ENCODE data around the gene HSPA12B. TPM values are rescaled to one million over a fixed set of nuclear protein-coding genes. Genes with fewer than 3 reads are reported as not detected.

Gene HSPA12B
- total and polyA plus RNA-seq, 2 of the 13 experiments (the other 11 are each of a cell fraction or from before 2014, with no cell fraction given): 0.01 TPM; not detected in 1

DNA sequence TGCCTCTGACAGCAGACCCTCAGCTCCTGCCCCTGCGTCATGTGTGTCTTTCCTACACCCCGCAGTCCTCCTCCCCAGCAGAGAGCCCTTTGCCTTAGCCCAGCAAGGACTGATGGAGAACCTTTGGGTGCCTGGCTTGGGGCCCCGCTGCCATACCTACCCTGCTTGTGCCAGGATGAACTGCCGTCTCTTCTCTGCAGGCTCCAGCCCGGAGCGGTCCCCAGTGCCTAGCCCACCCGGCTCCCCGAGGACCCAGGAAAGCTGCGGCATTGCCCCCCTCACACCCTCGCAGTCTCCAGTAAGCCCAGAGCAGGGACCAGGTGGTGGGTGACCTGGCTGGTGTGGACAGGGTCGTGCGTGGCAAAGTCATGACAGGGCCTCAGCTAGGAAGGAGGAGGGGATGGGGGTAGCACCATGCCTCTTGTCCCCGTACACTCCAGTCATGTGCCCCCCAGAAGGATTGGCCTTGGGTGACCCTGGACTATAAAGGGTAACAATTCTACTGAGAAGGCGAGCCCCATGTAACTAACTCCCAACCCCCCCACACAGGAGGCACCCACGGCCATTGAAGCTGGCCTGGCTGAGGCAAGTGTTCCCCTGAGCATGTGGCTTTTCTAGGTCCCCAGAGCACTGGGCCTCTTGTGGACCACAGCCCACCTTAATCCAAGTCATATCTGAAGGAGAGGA lies 8.3 kb downstream of the HSPA12B start (continued):
- TF ChIP-seq HOMEZ (CRISPR knock-in tag; IDR thresholded peaks at IDR 0.05; ENCODE audit: low read depth) (no peak), SRSF1 (optimal IDR thresholded peaks at IDR 0.05; ENCODE audit: low read depth, low read length) (peak; percentile 50), ZNF569 (CRISPR knock-in tag; IDR thresholded peaks at IDR 0.05; ENCODE audit: borderline replicate concordance) (no peak), IKZF1 (IDR thresholded peaks at IDR 0.05) (no peak), HNRNPL (IDR thresholded peaks at IDR 0.05; ENCODE audit: low read depth, low read length) (0 out of 2 replicates have a peak, but pooled peaks have one; percentile 35), HNRNPLL (IDR thresholded peaks at IDR 0.05; ENCODE audit: low read depth, low read length, poor library complexity, severe bottlenecking) (peak; percentile 16), ZNF281 (CRISPR knock-in tag; IDR thresholded peaks at IDR 0.05; ENCODE audit: borderline replicate concordance) (no peak), EEA1 (CRISPR knock-in tag; IDR thresholded peaks at IDR 0.05; ENCODE audit: borderline replicate concordance) (peak; percentile 60; the same call in 1 of the 2 replicates), ZNF501 (CRISPR knock-in tag; IDR thresholded peaks at IDR 0.05) (no peak), SP4 (CRISPR knock-in tag; IDR thresholded peaks at IDR 0.05) (peak; percentile 16; the same call in 1 of the 2 replicates), SALL1 (CRISPR knock-in tag; IDR thresholded peaks at IDR 0.05) (peak; percentile 11; the same call in 1 of the 2 replicates)
- TF ChIP-seq, protein P1, sequence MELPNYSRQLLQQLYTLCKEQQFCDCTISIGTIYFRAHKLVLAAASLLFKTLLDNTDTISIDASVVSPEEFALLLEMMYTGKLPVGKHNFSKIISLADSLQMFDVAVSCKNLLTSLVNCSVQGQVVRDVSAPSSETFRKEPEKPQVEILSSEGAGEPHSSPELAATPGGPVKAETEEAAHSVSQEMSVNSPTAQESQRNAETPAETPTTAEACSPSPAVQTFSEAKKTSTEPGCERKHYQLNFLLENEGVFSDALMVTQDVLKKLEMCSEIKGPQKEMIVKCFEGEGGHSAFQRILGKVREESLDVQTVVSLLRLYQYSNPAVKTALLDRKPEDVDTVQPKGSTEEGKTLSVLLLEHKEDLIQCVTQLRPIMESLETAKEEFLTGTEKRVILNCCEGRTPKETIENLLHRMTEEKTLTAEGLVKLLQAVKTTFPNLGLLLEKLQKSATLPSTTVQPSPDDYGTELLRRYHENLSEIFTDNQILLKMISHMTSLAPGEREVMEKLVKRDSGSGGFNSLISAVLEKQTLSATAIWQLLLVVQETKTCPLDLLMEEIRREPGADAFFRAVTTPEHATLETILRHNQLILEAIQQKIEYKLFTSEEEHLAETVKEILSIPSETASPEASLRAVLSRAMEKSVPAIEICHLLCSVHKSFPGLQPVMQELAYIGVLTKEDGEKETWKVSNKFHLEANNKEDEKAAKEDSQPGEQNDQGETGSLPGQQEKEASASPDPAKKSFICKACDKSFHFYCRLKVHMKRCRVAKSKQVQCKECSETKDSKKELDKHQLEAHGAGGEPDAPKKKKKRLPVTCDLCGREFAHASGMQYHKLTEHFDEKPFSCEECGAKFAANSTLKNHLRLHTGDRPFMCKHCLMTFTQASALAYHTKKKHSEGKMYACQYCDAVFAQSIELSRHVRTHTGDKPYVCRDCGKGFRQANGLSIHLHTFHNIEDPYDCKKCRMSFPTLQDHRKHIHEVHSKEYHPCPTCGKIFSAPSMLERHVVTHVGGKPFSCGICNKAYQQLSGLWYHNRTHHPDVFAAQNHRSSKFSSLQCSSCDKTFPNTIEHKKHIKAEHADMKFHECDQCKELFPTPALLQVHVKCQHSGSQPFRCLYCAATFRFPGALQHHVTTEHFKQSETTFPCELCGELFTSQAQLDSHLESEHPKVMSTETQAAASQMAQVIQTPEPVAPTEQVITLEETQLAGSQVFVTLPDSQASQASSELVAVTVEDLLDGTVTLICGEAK (IDR thresholded peaks at IDR 0.05): no peak
- TF ChIP-seq, protein P1 (CRISPR knock-in tag; IDR thresholded peaks at IDR 0.05): peak; percentile 28; the same call in 1 of the 2 replicates

Data from HepG2 (cell line).